ENCODE measurements around the gene PLCB2.

DNA sequence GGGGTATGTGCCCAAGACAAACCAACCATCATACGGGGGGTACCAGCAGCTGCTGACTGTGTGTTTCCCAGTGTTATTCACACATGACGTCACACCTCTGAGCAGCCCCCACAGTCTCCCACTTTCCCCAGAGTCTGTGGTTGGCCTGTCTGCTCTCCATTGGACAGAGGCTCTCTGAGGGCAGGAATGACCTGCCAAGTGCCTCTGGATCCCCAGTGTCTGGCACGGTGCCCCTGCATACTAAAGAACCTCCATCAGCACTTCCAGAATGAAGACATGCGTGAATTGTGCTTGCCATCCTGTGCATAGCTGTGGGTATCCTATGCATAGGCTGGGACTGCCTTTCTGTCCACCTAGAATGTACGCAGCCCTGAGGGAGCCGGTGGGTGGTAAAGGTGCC lies 36.5 kb upstream of the PLCB2 start:
- TF ChIP-seq, protein P1, sequence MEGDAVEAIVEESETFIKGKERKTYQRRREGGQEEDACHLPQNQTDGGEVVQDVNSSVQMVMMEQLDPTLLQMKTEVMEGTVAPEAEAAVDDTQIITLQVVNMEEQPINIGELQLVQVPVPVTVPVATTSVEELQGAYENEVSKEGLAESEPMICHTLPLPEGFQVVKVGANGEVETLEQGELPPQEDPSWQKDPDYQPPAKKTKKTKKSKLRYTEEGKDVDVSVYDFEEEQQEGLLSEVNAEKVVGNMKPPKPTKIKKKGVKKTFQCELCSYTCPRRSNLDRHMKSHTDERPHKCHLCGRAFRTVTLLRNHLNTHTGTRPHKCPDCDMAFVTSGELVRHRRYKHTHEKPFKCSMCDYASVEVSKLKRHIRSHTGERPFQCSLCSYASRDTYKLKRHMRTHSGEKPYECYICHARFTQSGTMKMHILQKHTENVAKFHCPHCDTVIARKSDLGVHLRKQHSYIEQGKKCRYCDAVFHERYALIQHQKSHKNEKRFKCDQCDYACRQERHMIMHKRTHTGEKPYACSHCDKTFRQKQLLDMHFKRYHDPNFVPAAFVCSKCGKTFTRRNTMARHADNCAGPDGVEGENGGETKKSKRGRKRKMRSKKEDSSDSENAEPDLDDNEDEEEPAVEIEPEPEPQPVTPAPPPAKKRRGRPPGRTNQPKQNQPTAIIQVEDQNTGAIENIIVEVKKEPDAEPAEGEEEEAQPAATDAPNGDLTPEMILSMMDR (IDR thresholded peaks at IDR 0.05), result no peak
- no peak for TF ChIP-seq EP300 (IDR thresholded peaks at IDR 0.05)
- no peak for TF ChIP-seq POLR2A (IDR thresholded peaks at IDR 0.05)

Data from gastroesophageal sphincter (tissue), 3 donors.